ENCODE results near the gene HERC4.
A peak's percentile ranks its signal among the peaks of the same experiment; 100 is the strongest.
"Not testable (repeated sequence)": the region's sequence is repeated elsewhere in the genome, so short reads cannot be mapped to it uniquely, and the experiment has no call there.

Gene HERC4

DNA sequence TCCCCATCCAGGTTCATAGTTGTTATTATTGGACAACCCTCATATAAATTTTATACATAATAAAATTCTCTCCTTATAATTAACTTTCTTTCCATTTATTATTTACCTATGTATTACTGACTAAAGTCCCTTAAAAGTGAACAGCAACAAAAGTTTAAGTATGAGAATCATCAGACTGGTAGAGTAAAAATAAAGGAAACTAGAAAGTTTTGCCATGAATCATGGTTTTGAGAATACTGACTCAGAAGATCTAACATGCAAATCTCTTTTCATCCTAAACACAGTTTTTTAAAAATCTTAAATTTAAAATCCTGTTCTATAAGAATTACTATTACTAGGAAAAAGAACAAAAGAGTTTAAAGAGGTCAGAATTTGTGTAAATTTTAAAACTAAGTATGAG lies 32.1 kb downstream of the HERC4 start:
- DNase-seq = no peak

GRCh38 chr10:68032113-68032512 lies 43.0 kb downstream of the HERC4 start:
- DNase-seq = no peak

GRCh38 chr10:68027429-68027828 lies 47.7 kb downstream of the HERC4 start:
- DNase-seq = no peak

DNA sequence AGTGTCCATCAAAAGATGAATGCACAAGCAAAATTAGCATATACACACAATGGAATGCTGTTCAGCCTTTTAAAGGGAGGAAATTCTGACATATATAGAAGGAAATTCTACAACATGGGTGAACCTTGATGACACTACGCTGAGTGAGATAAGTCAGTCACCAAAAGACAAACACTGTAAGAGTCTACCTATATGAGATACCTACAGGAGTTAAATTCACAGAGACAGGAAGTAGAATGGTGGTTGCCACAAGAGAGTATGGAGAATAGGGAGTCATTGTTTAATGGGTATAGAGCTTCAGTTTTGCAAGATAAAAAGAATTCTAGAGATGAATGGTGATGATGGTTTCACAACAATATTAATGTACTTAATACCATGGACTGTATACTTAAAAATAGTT lies 51.8 kb downstream of the HERC4 start:
- DNase-seq = no peak

DNA sequence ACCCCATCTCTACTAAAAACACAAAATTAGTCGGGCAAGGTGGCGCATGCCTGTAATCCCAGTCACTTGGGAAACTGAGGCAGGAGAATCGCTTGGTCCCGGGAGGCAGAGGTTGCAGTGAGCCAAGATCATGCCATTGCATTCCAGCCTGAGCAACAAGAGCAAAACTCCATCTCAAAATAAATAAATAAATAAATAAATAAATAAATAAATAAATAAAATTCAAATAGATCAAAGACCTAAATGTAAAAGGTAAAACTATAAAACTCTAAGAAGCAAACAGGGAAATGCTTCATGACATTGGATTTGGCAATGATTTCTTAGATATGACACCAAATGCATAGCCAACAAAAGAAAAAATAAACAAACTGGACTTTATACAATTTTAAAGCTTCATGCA lies 52.8 kb downstream of the HERC4 start:
- DNase-seq = not testable (repeated sequence)

DNA sequence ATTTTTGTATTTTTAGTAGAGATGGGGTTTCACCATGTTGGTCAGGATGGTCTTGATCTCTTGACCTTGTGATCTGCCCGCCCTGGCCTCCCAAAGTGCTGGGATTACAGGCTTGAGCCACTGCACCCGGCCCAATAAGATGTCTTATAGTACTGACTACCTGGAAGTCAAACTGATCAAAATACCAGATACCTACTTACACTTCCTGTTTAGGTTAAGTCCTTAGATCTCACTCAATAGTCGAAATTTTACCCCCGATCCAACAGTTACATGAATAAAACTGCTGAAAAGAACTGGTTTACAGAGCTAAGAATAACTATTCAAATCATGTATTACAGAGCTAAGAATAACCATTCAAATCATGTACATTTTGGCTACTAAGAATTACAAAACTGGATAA lies 58.6 kb downstream of the HERC4 start:
- not testable (repeated sequence) for DNase-seq

GRCh38 chr10:68010426-68010940 lies 64.6 kb downstream of the HERC4 start:
- DNase-seq = no peak

DNA sequence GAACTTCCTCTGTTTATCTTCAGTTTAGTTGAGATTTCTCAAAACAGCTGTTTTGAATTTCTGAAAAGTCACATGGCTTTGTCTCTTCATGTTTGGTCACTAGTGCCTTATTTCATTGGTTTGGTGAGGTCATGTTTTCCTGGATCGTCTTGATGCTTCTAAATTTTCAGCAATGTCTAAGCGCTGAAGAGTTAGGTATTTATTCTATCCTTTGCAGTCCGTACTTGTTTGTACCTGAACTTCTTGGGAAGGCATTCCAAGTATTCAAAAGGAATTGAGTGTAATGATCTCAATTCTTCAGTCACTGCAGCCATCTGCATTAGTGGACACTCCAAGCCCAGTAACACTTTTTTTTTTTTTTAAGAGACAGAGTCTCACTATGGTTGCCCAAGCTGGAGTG lies 67.7 kb downstream of the HERC4 start:
- no peak for DNase-seq

DNA sequence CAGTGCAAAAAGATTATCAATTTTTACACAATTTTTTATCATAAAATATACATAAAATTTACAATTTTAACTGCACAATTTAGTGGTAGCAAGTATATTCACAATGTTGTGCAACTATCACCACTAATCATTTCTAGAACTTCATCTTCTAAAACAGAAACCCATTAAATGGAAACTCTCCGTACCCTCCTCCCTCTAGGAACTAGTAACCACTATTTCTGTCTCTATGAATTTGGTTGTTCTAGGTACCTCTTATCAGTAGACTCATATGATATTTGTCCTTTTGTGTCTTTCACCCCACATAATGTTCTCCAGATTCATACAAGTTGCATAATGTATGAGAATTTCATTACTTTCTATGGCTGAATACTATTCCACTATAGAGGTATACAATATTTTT lies 73.5 kb downstream of the HERC4 start:
- DNase-seq = no peak

DNA sequence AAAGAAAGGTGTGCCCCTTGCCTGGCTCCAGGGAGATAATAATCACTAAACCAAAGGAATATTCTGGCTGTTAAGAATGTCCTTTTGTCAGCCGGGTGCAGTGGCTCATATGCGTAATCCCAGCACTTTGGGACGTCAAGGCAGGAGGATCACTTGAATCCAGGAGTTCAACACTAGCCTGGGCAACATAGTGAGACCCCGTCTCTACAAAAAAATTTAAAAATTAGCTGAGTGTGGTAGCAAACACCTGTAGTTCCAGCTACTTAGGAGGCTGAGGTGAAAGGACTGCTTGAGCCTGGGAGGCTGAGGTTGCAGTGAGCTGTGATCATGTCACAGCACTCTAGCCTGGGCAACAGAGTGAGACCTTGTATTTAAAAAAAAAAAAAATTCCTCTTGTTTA lies 74.1 kb downstream of the HERC4 start:
- no peak for DNase-seq

- DNase-seq = no peak
Observed at GRCh38 chr10:67990093-67990492, 85.0 kb downstream of the HERC4 start.

DNA sequence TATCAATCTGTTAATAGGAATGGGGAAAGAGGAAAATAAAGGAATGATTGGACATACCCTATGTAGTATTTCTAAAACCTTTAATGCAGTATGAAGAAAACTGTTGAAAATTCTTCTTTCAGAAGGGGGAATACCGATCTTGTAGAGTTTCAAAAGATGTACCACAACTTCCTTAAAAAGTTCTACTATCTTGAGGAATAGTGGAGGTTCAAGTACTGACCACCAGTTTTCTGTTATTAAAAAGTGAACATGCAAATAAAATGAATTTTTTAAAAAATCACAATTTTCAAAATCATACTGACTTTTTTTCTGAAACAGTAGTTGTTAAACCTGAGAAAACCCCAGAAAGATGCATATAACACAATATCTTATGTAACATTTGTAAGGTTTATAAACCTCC lies 86.5 kb downstream of the HERC4 start:
- DNase-seq = no peak

GRCh38 chr10:67982603-67983002 lies 92.5 kb downstream of the HERC4 start:
- DNase-seq = not testable (repeated sequence)

GRCh38 chr10:67978749-67979148 lies 96.3 kb downstream of the HERC4 start:
- DNase-seq = no peak

DNA sequence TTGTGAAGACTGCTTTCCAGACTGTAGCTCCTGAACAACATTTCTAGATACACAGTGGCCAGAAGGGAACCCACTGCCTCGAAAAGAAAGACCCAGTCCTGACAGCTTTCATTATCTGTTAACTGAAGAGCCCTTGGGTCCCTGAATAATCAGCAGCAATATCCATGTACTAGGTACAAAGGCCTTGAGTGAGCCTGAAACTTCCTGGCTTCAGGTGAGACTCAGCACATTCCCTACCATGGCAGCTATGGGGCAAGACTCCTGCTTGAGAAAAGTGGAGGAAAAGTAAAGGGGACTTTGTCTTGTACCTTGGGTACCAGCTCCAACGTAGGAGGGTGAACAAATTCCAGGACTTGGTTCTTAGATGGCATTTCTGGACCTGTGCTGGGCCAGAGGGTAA lies 97.8 kb downstream of the HERC4 start:
- no peak for DNase-seq

DNA sequence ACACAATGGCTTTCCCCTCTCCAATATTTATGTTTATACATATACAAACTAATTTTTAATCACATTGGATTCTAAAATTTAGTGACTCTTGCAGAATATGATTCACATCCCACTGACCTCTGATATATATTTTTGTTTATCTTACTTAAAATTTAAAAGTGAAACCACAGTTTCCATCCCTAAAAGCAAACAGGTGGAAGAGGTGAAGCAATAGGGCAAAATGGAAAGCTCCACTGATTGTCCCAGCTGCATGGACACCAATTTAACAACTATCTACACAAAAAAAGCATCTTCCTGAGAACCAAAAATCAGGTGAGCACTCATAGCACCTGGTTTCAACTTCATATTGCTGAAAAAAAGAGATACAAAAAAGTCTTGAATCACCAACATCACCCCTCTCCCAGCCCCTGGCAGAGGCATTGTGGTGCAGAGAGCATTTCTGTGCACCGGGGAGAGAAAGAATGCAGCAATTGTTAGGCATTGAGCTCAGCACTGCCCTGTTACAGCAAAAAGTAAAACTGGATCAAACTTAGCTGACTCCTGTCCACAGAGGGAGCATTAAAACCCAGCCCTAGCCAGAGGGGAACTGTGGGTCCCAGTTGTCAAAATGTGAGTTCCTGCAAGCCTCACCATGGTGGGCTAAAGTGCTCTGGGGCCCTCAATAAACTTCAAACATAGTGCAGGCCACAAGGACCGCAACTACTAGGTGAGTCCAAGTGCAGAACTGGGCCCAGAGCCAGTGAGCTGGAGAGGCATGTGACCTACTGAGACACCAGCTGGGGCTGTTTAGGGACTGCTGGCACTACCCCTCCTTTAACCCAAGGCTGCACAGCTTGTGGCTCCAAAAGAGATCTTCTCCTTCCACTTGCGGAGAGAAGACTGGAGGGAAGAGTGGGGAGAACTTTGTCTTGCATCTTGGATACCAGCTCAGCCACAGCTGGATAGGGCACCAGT lies 98.5 kb downstream of the HERC4 start:
- DNase-seq = peak; percentile 13

- no peak for DNase-seq
Observed at GRCh38 chr10:67975871-67976270, 99.2 kb downstream of the HERC4 start.

GRCh38 chr10:67971311-67971710 lies 103.8 kb downstream of the HERC4 start:
- DNase-seq = no peak

- DNase-seq = no peak
Observed at GRCh38 chr10:67969875-67970274, 105.2 kb downstream of the HERC4 start.

DNA sequence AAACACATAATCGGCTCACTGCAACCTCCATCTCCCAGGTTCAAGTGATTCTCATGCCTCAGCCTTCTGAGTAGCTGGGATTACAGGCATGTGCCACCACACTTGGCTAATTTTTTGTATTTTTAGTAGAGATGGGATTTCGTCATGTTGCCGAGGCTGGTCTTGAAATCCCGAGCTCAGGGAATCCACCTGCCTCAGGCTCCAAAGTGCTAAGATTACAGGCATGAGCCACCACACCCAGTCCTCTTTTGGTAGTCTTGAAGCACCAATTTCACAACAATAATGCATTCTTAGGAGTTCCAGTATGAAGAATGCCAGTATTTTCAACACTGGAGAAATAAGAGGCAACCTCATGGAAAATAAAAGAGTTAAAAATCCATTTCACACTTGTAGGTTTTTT lies 109.0 kb downstream of the HERC4 start:
- not testable (repeated sequence) for DNase-seq

DNA sequence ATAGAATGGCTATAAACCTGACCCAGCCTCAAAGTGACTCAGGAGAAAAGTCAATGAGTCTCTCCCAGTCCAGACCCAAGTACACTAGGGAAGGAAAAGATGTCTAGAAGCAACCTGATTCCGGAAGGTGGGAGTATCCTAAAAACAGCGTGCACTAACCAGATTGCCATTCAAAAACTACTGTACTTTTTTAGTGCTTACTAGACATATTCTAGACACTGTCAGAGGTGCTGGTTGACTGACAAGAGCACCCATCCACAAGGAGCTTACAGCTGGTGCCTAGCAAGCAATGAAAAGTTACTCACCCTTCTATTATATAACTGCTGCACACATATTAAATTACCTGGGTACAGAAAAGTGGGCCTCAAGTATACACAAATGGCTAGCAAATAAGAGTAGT lies 109.6 kb downstream of the HERC4 start:
- DNase-seq = no peak

DNA sequence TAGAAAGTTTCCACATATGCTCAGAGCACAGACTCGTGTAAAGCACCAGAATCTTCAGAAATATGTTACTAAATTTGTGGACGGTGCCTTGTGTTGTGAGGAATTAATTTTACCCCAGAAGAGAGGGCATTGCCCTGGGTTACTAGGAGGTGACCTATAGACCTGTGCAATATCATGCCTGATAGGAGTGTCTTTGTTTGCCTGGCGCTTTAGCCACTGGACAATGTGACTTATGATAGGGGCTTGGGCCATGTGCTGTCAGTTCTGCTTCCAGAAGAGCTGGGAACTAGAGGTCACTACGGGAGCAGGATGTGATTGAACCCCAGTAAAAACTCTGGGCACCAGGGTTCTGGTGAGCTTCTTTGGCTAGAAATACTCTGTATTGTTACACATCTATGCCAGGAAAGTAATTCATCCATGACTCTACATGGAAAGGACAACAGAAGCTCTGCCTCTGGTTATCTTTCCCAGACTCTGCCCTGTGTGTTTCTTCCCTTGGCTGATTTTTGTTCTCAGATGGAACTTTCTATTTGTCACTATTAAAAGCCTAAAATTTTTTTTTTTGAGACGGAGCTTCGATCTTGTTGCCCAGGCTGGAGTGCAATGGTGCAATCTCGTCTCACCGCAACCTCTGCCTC lies 115.1 kb downstream of the HERC4 start:
- DNase-seq = no peak

DNA sequence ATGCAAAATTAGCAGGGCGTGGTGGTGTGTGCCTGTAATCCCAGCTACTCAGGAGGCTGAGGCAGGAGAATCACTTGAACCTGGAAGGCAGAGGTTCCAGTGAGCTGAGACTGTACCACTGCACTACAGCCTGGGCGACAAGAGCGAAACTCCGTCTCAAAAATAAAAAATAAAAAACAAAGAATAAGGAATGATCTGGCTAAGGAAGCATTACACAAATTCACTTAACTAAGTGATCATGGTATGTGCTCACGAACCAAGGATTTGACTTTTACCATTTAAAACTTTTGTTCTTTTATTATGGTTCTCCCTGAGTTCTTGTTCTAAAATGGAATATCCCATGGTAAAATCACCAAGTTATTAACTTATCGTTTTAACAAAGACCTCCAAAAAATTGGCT lies 119.5 kb downstream of the HERC4 start:
- no peak for DNase-seq

DNA sequence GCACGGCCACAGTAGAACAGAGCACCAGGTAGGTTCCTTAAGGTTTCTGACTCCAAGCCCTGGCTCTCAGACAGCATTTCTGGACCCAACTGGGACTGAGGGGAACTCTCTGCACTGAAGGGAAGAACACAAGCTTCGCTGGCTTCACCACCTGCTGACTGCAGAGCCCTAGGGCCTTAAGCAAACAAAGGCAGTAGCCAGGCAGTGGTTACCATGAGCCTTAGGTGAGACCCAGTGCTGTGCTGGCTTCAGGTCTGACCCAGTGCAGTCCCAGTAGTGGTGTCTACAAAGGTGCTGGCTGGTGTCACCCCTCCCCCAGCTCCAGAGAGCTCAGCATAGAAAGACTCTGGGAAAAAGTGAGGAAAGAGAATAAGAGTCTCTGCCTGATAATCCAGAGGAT lies 131.2 kb downstream of the HERC4 start:
- DNase-seq = no peak

Data from midbrain (tissue), 1 donor.